Mesothelial cell of epicardium (in vitro differentiated cells): ENCODE data around the gene MED16. TPM values are rescaled to one million over a fixed set of nuclear protein-coding genes. Genes with fewer than 3 reads are reported as not detected.
"Not testable (repeated sequence)": the region's sequence is repeated elsewhere in the genome, so short reads cannot be mapped to it uniquely, and the experiment has no call there.

Experiments
- DNase-seq, 2 experiments: peaks; one replicate each; pipeline ENCODE4 v3.0.0; 2021; ENCODE audit warnings: low spot score in 2 of 2; ENCODE audit not compliant: unreplicated experiment in 2 of 2
- H3K27ac Mint-ChIP-seq: 2 replicates; pipeline ENCODE4 v1.8.0; 2021; ENCODE audit warnings: mixed read lengths
- H3K27me3 Mint-ChIP-seq: 2 replicates; pipeline ENCODE4 v1.8.0; 2021; ENCODE audit warnings: low read depth, mixed read lengths
- H3K36me3 Mint-ChIP-seq: 2 replicates; pipeline ENCODE4 v1.8.0; 2021; ENCODE audit warnings: mixed read lengths
- H3K4me1 Mint-ChIP-seq: 2 replicates; pipeline ENCODE4 v1.8.0; 2021; ENCODE audit warnings: mixed read lengths
- H3K4me3 Mint-ChIP-seq: 2 replicates; pipeline ENCODE4 v1.8.0; 2021; ENCODE audit warnings: mild to moderate bottlenecking, moderate library complexity, mixed read lengths
- H3K9me3 Mint-ChIP-seq: 2 replicates; pipeline ENCODE4 v1.8.0; 2021; ENCODE audit warnings: mixed read lengths
- CTCF ChIP-seq: fragments of 200-600 bp; sonication (generic); IDR thresholded peaks from one replicate; pipeline ENCODE4 v1.5.0; 2021; ENCODE audit warnings: antibody characterized with exemption; ENCODE audit not compliant: unreplicated experiment
- total RNA-seq: library from RNA; stranded (reverse); gene quantifications from 3 replicates; pipeline ENCODE4 v1.2.1, GENCODE V29; 2021

MED16 gene
- total RNA-seq, 1 donor from 2014 or later: 79.8 TPM

- no peak for DNase-seq
- peaks cover 32% of the 10 kb centered on the region for H3K27me3 Mint-ChIP-seq
- no peaks in the 10 kb centered on the region for H3K36me3 Mint-ChIP-seq
- H3K4me3 Mint-ChIP-seq: peak overlapping the region; percentile 15
- peaks cover 10% of the 10 kb centered on the region for H3K4me1 Mint-ChIP-seq
- TF ChIP-seq CTCF: no peak
- no peaks in the 10 kb centered on the region for H3K9me3 Mint-ChIP-seq
- no peak overlapping the region for H3K27ac Mint-ChIP-seq
These were observed 49.0 kb downstream of the MED16 start for GRCh38 chr19:843836-844545.

DNA sequence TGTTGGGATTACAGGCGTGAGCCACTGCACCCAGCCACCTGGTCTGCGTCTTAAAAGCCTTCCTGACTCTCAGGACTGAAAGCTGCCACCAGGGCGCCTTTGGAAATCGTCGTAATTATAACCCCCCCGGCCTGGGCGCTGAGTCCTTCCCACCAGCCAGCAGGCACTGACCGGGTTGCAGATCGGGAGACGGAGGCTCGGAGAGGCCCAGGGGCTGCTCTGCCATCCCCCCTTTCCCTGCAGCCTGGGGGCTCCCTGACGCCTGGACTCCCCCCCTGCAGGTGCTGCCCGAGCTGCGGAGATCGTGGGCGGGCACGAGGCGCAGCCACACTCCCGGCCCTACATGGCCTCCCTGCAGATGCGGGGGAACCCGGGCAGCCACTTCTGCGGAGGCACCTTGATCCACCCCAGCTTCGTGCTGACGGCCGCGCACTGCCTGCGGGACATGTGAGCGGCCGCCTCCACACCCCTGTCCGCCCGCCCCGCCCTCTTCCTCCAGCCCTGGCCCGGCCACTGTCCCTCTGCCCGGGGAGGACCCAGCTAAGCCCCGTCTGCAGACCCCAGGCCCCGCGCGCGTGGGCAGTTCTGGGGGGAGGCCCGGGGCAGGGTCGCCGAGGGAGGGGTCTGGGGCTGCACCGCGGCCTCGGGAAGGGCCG is 49.7 kb downstream of the MED16 start:
- Mint-ChIP-seq H3K27ac (no peak overlapping the region), H3K9me3 (no peaks in the 10 kb centered on the region), H3K36me3 (no peaks in the 10 kb centered on the region), H3K4me1 (peaks cover 10% of the 10 kb centered on the region), H3K27me3 (peaks cover 32% of the 10 kb centered on the region), H3K4me3 (no peak overlapping the region)
- TF ChIP-seq CTCF: no peak
- no peak for DNase-seq

GRCh38 chr19:842802-843179 is 50.2 kb downstream of the MED16 start:
- DNase-seq, H3K27ac Mint-ChIP-seq, H3K36me3 Mint-ChIP-seq, H3K9me3 Mint-ChIP-seq, H3K4me3 Mint-ChIP-seq: not testable (repeated sequence)
- H3K4me1 Mint-ChIP-seq: peaks cover 10% of the 10 kb centered on the region
- H3K27me3 Mint-ChIP-seq: peaks cover 32% of the 10 kb centered on the region

DNA sequence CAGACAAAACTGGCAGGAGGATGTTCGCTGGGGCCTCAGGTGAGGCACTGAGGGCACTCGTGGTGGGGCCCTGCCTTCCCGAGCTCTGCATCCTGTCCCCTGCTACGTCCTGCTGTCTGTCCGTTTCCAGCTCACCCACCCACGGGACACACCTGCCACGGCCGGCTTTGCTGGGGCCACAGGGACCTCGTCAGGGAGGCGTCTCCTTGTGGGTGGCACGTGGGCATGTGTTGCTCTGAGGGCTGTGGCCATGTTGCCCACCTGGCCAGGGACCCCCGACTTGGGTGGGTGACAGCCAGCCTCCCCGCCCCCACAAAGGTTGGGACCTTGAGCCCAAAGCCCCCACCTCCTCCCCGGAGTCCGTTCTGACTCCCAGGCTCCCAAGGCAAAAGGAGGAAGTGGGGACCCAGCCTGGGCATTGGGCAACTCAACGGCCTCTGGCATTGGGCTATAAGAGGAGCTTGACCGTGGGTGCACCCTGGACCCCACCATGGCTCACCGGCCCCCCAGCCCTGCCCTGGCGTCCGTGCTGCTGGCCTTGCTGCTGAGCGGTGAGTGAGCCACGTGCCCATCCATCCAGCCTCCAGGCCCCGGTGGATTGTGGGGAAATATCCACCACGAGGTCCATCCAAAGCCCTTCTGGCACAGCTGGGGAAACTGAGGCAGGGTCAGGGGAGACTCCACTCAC is 52.3 kb downstream of the MED16 start, which contains the start of gene PRTN3:
Gene PRTN3, plus strand, starts transcription at position 481 of the 688 bp plus-strand sequence. Its CDS starts 10 bp downstream, at position 491.
- no peaks in the 10 kb centered on the region for H3K36me3 Mint-ChIP-seq
- no peak within 1 kb of the TSS for H3K4me3 Mint-ChIP-seq
- no peak for TF ChIP-seq CTCF
- no peaks in the 10 kb centered on the region for H3K9me3 Mint-ChIP-seq
- no peak within 1 kb of the TSS for H3K27ac Mint-ChIP-seq
- no peak for DNase-seq
- H3K4me1 Mint-ChIP-seq: peaks cover 4% of the 10 kb centered on the region
- peaks cover 29% of the 10 kb centered on the region for H3K27me3 Mint-ChIP-seq

DNA sequence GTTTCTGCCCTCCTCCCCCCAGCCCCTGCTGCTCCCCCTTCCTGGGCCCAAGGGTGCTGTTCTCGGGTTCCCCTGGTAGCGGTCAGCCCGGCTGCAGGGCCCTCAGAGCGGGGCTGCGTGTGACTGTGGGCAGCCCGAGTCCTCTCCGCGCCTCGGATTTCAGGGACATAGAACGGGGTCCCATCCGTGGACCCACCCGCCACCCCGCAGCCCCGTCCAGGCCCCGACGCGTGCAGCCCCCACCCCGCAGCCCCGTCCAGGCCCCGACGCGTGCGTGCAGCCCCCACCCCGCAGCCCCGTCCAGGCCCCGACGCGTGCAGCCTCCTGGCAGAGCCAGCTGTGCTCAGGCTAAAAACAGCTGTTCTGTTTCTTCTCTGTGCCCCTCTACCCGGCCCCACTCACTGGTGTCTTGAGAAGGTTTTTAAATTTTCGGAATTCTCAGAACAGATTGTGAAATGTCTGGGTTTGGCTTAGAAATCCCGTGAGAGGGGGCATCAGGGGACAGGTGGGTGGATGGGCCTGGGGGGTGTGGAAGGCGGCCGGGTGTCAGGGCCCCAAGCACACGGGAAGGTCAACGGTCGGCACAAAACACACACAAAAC is 57.7 kb downstream of the MED16 start:
- no peak overlapping the region for H3K4me3 Mint-ChIP-seq
- DNase-seq: no peak
- no peaks in the 10 kb centered on the region for H3K27me3 Mint-ChIP-seq
- H3K4me1 Mint-ChIP-seq: no peaks in the 10 kb centered on the region
- no peaks in the 10 kb centered on the region for H3K9me3 Mint-ChIP-seq
- no peak overlapping the region for H3K27ac Mint-ChIP-seq
- no peak for TF ChIP-seq CTCF
- H3K36me3 Mint-ChIP-seq: no peaks in the 10 kb centered on the region
